Loucy (cell line): ENCODE results near the gene DSCAM.

Experiments
- H2AFZ ChIP-seq: fragments of 200-600 bp; sonication (generic); 2 replicates; pipeline ENCODE4 v1.6.0; 2016; ENCODE audit warnings: antibody characterized with exemption, mild to moderate bottlenecking, low read length, moderate library complexity
- H3F3A ChIP-seq: fragments of 200-600 bp; 2 replicates; pipeline ENCODE4 v1.6.0; 2016; ENCODE audit warnings: antibody characterized with exemption, low read depth, mild to moderate bottlenecking
- H3K27me3 ChIP-seq: fragments of 200-600 bp; sonication (generic); 2 replicates; pipeline ENCODE4 v1.6.1; 2014; ENCODE audit warnings: low read length, mild to moderate bottlenecking; ENCODE audit not compliant: insufficient read depth, poor library complexity, severe bottlenecking
- H3K36me3 ChIP-seq: fragments of 200-600 bp; sonication (generic); 2 replicates; pipeline ENCODE4 v1.6.1; 2016; ENCODE audit warnings: low read length; ENCODE audit not compliant: insufficient read depth
- H3K4me1 ChIP-seq: fragments of 200-600 bp; sonication (generic); 2 replicates; pipeline ENCODE4 v1.5.1; 2014; ENCODE audit warnings: low read length, mild to moderate bottlenecking; ENCODE audit not compliant: insufficient read depth, poor library complexity, severe bottlenecking
- H3K4me2 ChIP-seq: fragments of 200-600 bp; sonication (generic); 2 replicates; pipeline ENCODE4 v1.6.0; 2014; ENCODE audit warnings: antibody characterized with exemption, low read length, low read depth, mild to moderate bottlenecking; ENCODE audit not compliant: poor library complexity, severe bottlenecking
- H3K4me3 ChIP-seq: fragments of 200-600 bp; sonication (generic); 2 replicates; pipeline ENCODE4 v1.5.1; 2014; ENCODE audit warnings: low read length, mild to moderate bottlenecking, mixed read lengths; ENCODE audit not compliant: poor library complexity, severe bottlenecking
- H3K79me2 ChIP-seq: fragments of 200-600 bp; sonication (generic); 2 replicates; pipeline ENCODE4 v1.6.1; 2014; ENCODE audit warnings: low read length; ENCODE audit not compliant: insufficient read depth
- H3K9ac ChIP-seq: fragments of 200-600 bp; sonication (generic); 2 replicates; pipeline ENCODE4 v1.6.0; 2014; ENCODE audit warnings: mild to moderate bottlenecking, low read depth, low read length, moderate library complexity; ENCODE audit not compliant: poor library complexity, severe bottlenecking
- H3K9me2 ChIP-seq: fragments of 200-600 bp; sonication (generic); replicated peaks from 2 replicates; pipeline ENCODE4 v1.6.1; 2016; ENCODE audit warnings: low read depth, low read length, mixed read lengths
- H3K9me3 ChIP-seq: fragments of 200-600 bp; sonication (generic); 2 replicates; pipeline ENCODE4 v1.6.1; 2014; ENCODE audit warnings: mild to moderate bottlenecking, antibody characterized with exemption, low read length, low read depth; ENCODE audit not compliant: insufficient read depth
- H4K20me1 ChIP-seq: fragments of 200-600 bp; sonication (generic); 2 replicates; pipeline ENCODE4 v1.6.0; 2014; ENCODE audit warnings: antibody characterized with exemption, low read length, mild to moderate bottlenecking; ENCODE audit not compliant: insufficient read depth, poor library complexity, severe bottlenecking
- CTCF ChIP-seq: fragments of 200-600 bp; sonication (generic); conservative IDR thresholded peaks from 2 replicates; pipeline ENCODE4 v1.5.1; 2014; ENCODE audit warnings: mild to moderate bottlenecking, antibody characterized with exemption, low read length
- EZH2phosphoT487 ChIP-seq: fragments of 200-600 bp; IDR thresholded peaks from 2 replicates; pipeline ENCODE4 v1.6.1; 2018; ENCODE audit warnings: antibody characterized with exemption, mild to moderate bottlenecking, moderate library complexity, borderline replicate concordance

The DSCAM gene

GRCh38 chr21:40757366-40757765, 89.6 kb downstream of the DSCAM start:
- Histone ChIP-seq H3F3A (no peaks in the 10 kb centered on the region), H3K4me3 (no peak overlapping the region), H3K36me3 (no peaks in the 10 kb centered on the region), H3K79me2 (no peaks in the 10 kb centered on the region), H3K27me3 (no peaks in the 10 kb centered on the region), H3K4me2 (no peak overlapping the region), H3K9me3 (peaks cover 3% of the 10 kb centered on the region; the same call in 1 of the 2 replicates), H4K20me1 (no peaks in the 10 kb centered on the region), H2AFZ (no peak overlapping the region), H3K9me2 (no peaks in the 10 kb centered on the region), H3K9ac (no peak overlapping the region), H3K4me1 (no peaks in the 10 kb centered on the region)
- TF ChIP-seq CTCF (no peak), EZH2phosphoT487 (no peak)

GRCh38 chr21:40754466-40754865, 92.5 kb downstream of the DSCAM start:
- Histone ChIP-seq H3K9me3 (peaks cover 3% of the 10 kb centered on the region; the same call in 1 of the 2 replicates), H3K4me2 (no peak overlapping the region), H3K9me2 (no peaks in the 10 kb centered on the region), H2AFZ (no peak overlapping the region), H3K4me1 (no peaks in the 10 kb centered on the region), H3K79me2 (no peaks in the 10 kb centered on the region), H3K27me3 (no peaks in the 10 kb centered on the region), H3F3A (no peaks in the 10 kb centered on the region), H3K4me3 (no peak overlapping the region), H3K36me3 (no peaks in the 10 kb centered on the region), H4K20me1 (no peaks in the 10 kb centered on the region), H3K9ac (no peak overlapping the region)
- TF ChIP-seq EZH2phosphoT487 (no peak), CTCF (no peak)

GRCh38 chr21:40753756-40754155, 93.2 kb downstream of the DSCAM start:
- no peaks in the 10 kb centered on the region for H4K20me1 ChIP-seq
- H3K9me3 ChIP-seq: no peaks in the 10 kb centered on the region; the same call in 1 of the 2 replicates
- no peaks in the 10 kb centered on the region for H3K4me1 ChIP-seq
- no peak overlapping the region for H2AFZ ChIP-seq
- no peak overlapping the region for H3K4me3 ChIP-seq
- no peaks in the 10 kb centered on the region for H3K27me3 ChIP-seq
- H3K9ac ChIP-seq: no peak overlapping the region
- H3K9me2 ChIP-seq: no peaks in the 10 kb centered on the region
- no peaks in the 10 kb centered on the region for H3K79me2 ChIP-seq
- H3K36me3 ChIP-seq: no peaks in the 10 kb centered on the region
- no peak overlapping the region for H3K4me2 ChIP-seq
- TF ChIP-seq CTCF (no peak), EZH2phosphoT487 (no peak)
- H3F3A ChIP-seq: no peaks in the 10 kb centered on the region
